ENCODE data around the gene ABCF2. TPM values are rescaled to one million over a fixed set of nuclear protein-coding genes. Genes with fewer than 3 reads are reported as not detected.
A peak's percentile ranks its signal among the peaks of the same experiment; 100 is the strongest.

Gene ABCF2
- total RNA-seq, 1 donor from 2014 or later = 30.5 TPM

GRCh38 chr7:151244196-151244840 lies 17.3 kb upstream of the ABCF2 start:
- peaks cover 29% of the 10 kb centered on the region for H3K27me3 ChIP-seq (ENCODE audit: low read depth)
- H3K4me1 ChIP-seq = peaks cover 80% of the 10 kb centered on the region
- no peaks in the 10 kb centered on the region for H3K9me3 ChIP-seq (replicated peaks)
- H3K27ac ChIP-seq (replicated peaks) = no peak overlapping the region
- H3K36me3 ChIP-seq = peaks cover 25% of the 10 kb centered on the region
- DNase-seq = no peak
- peak; percentile 90 for TF ChIP-seq CTCF (IDR thresholded peaks at IDR 0.05; ENCODE audit: borderline replicate concordance)
- intact Hi-C loops (cut with micrococcal nuclease) = no loop called here
- H3K4me3 ChIP-seq = peak overlapping the region; percentile 84

- Histone ChIP-seq H3K4me1 (peaks cover 75% of the 10 kb centered on the region), H3K4me3 (no peak overlapping the region), H3K27ac (replicated peaks) (peak overlapping the region; percentile 5), H3K36me3 (peaks cover 32% of the 10 kb centered on the region), H3K9me3 (replicated peaks) (no peaks in the 10 kb centered on the region), H3K27me3 (ENCODE audit: low read depth) (peaks cover 29% of the 10 kb centered on the region)
- intact Hi-C loops (cut with micrococcal nuclease) = no loop called here
- TF ChIP-seq CTCF (IDR thresholded peaks at IDR 0.05; ENCODE audit: borderline replicate concordance) = no peak
- DNase-seq = no peak
Observed at GRCh38 chr7:151243408-151244195, 16.6 kb upstream of the ABCF2 start.

- H3K27ac ChIP-seq (replicated peaks) = peak overlapping the region; percentile 5
- H3K9me3 ChIP-seq (replicated peaks) = no peaks in the 10 kb centered on the region
- no peak overlapping the region for H3K4me3 ChIP-seq
- H3K27me3 ChIP-seq (ENCODE audit: low read depth) = peaks cover 29% of the 10 kb centered on the region
- no peak for DNase-seq
- peaks cover 38% of the 10 kb centered on the region for H3K36me3 ChIP-seq
- no peak for TF ChIP-seq CTCF (IDR thresholded peaks at IDR 0.05; ENCODE audit: borderline replicate concordance)
- intact Hi-C loops (cut with micrococcal nuclease) = no loop called here
- H3K4me1 ChIP-seq = peaks cover 71% of the 10 kb centered on the region
Observed at GRCh38 chr7:151243045-151243349, 16.0 kb upstream of the ABCF2 start.

GRCh38 chr7:151242159-151243044 lies 15.4 kb upstream of the ABCF2 start:
- Histone ChIP-seq H3K27ac (replicated peaks) (peak overlapping the region; percentile 74), H3K9me3 (replicated peaks) (no peaks in the 10 kb centered on the region), H3K4me1 (peaks cover 65% of the 10 kb centered on the region), H3K4me3 (no peak overlapping the region), H3K36me3 (peaks cover 44% of the 10 kb centered on the region), H3K27me3 (ENCODE audit: low read depth) (peaks cover 29% of the 10 kb centered on the region)
- intact Hi-C loops (cut with micrococcal nuclease) = no loop called here
- no peak for TF ChIP-seq CTCF (IDR thresholded peaks at IDR 0.05; ENCODE audit: borderline replicate concordance)
- no peak for DNase-seq

- H3K27ac ChIP-seq (replicated peaks) = peak overlapping the region; percentile 74
- H3K27me3 ChIP-seq (ENCODE audit: low read depth) = peaks cover 22% of the 10 kb centered on the region
- no peak overlapping the region for H3K4me3 ChIP-seq
- no peak for DNase-seq
- intact Hi-C loops (cut with micrococcal nuclease) = no loop called here
- H3K36me3 ChIP-seq = peaks cover 51% of the 10 kb centered on the region
- no peaks in the 10 kb centered on the region for H3K9me3 ChIP-seq (replicated peaks)
- TF ChIP-seq CTCF (IDR thresholded peaks at IDR 0.05; ENCODE audit: borderline replicate concordance) = no peak
- H3K4me1 ChIP-seq = peaks cover 58% of the 10 kb centered on the region
Observed at GRCh38 chr7:151241755-151242096, 14.7 kb upstream of the ABCF2 start.

Measured in left ventricle myocardium inferior (tissue), 1 donor.